Measurements from ENCODE around the gene RAPGEF1. TPM values are rescaled to one million over a fixed set of nuclear protein-coding genes. Genes with fewer than 3 reads are reported as not detected.

Gene RAPGEF1
- total and polyA plus RNA-seq, 9 of the 15 experiments (the other 6 are each of a cell fraction or from before 2014, with no cell fraction given) = 0.06 to 44.1 (median 19.9) TPM

GRCh38 chr9:131650254-131650653 is 89.6 kb downstream of the RAPGEF1 start:
- Histone ChIP-seq H4K20me1 (replicated peaks; ENCODE audit: control insufficient read depth, insufficient read depth, low read length) (no peaks in the 10 kb centered on the region), H3K9ac (ENCODE audit: insufficient read depth in 1 of 2, low read depth in 2 of 2, low read length in 2 of 2) (no peak overlapping the region), H2AFZ (ENCODE audit: low read depth, low read length) (no peak overlapping the region), H3K4me3 (no peak overlapping the region), H3K9me3 (replicated peaks; ENCODE audit: control insufficient read depth, insufficient read depth, low read depth, low read length) (no peaks in the 10 kb centered on the region), H3K9me1 (ENCODE audit: control insufficient read depth, insufficient read depth, low read length) (no peaks in the 10 kb centered on the region), H3K4me2 (ENCODE audit: insufficient read depth, low read length) (no peak overlapping the region), H3K27me3 (ENCODE audit: control insufficient read depth in 2 of 2, insufficient read depth in 2 of 2, low read length in 2 of 2) (no peaks in the 10 kb centered on the region), H3K4me1 (replicated peaks in 1 of 2; ENCODE audit: control insufficient read depth in 2 of 2, insufficient read depth in 2 of 2, low read length in 2 of 2) (no peaks in the 10 kb centered on the region), H3K79me2 (ENCODE audit: control insufficient read depth, insufficient read depth, low read length) (peaks cover 5% of the 10 kb centered on the region; the same call in 1 of the 3 replicates), H3K36me3 (ENCODE audit: control insufficient read depth, insufficient read depth, low read length) (peaks cover 11% of the 10 kb centered on the region; the same call in 2 of the 3 replicates), H3K27ac (ENCODE audit: extremely low read depth, low read depth, low read length) (no peak overlapping the region)
- BruUV-seq (replicated peaks) = no TSS peak
- intact Hi-C loops (cut with micrococcal nuclease) = no loop called here
- in situ Hi-C loops (cut with MboI) = no loop called here
- FAIRE-seq (no peak), DNase-seq (ENCODE audit: extremely low read depth in 1 of 4, low spot score in 3 of 4) (no peak), ATAC-seq (no peak)
- 83% methylated on average over 4 of the region's 4 CpGs for WGBS (ENCODE audit: insufficient coverage, low coverage, missing lambda C conversion rate)
- CTCF ChIA-PET (ENCODE audit: low intra/inter-chr PET ratio) = interaction anchor here (0.6 kb wide), 1 partner anchor 609 kb away, joined by 3 read pairs; no protein-coding TSS in a partner anchor
- POLR2A ChIA-PET = interaction anchor here (0.6 kb wide), 1 partner anchor 15 kb away, joined by 3 read pairs; no protein-coding TSS in a partner anchor
- no peak for TF ChIP-seq PML (IDR thresholded peaks at IDR 0.05; ENCODE audit: low read length)
- no peak for TF ChIP-seq ID3 (CRISPR knock-in tag; IDR thresholded peaks at IDR 0.05)
- no peak for TF ChIP-seq ID3 (tag; IDR thresholded peaks at IDR 0.05)
- TF ChIP-seq, protein P1, sequence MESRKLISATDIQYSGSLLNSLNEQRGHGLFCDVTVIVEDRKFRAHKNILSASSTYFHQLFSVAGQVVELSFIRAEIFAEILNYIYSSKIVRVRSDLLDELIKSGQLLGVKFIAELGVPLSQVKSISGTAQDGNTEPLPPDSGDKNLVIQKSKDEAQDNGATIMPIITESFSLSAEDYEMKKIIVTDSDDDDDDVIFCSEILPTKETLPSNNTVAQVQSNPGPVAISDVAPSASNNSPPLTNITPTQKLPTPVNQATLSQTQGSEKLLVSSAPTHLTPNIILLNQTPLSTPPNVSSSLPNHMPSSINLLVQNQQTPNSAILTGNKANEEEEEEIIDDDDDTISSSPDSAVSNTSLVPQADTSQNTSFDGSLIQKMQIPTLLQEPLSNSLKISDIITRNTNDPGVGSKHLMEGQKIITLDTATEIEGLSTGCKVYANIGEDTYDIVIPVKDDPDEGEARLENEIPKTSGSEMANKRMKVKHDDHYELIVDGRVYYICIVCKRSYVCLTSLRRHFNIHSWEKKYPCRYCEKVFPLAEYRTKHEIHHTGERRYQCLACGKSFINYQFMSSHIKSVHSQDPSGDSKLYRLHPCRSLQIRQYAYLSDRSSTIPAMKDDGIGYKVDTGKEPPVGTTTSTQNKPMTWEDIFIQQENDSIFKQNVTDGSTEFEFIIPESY (CRISPR knock-in tag; IDR thresholded peaks at IDR 0.05) = no peak
- TF ChIP-seq, protein P2, sequence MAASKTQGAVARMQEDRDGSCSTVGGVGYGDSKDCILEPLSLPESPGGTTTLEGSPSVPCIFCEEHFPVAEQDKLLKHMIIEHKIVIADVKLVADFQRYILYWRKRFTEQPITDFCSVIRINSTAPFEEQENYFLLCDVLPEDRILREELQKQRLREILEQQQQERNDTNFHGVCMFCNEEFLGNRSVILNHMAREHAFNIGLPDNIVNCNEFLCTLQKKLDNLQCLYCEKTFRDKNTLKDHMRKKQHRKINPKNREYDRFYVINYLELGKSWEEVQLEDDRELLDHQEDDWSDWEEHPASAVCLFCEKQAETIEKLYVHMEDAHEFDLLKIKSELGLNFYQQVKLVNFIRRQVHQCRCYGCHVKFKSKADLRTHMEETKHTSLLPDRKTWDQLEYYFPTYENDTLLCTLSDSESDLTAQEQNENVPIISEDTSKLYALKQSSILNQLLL (CRISPR knock-in tag; IDR thresholded peaks at IDR 0.05; ENCODE audit: borderline replicate concordance) = no peak
- TF ChIP-seq E2F3 (CRISPR knock-in tag; IDR thresholded peaks at IDR 0.05) = no peak
- no peak for TF ChIP-seq CBX3 (IDR thresholded peaks at IDR 0.05; ENCODE audit: borderline replicate concordance in 1 of 2, low read length in 2 of 2)
- TF ChIP-seq PCBP2 (IDR thresholded peaks at IDR 0.05; ENCODE audit: low read depth, low read length, poor library complexity, severe bottlenecking) = no peak
- TF ChIP-seq ZNF263 (CRISPR knock-in tag; IDR thresholded peaks at IDR 0.05; ENCODE audit: borderline replicate concordance) = no peak
- no peak for TF ChIP-seq ZZZ3 (IDR thresholded peaks at IDR 0.05)
- TF ChIP-seq FUS (optimal IDR thresholded peaks at IDR 0.05; ENCODE audit: low read depth, low read length) = no peak
- no peak for TF ChIP-seq BRD4 (IDR thresholded peaks at IDR 0.05)
- TF ChIP-seq CREB3L1 (IDR thresholded peaks at IDR 0.05; ENCODE audit: borderline replicate concordance, low read depth) = no peak
- TF ChIP-seq CBX2 (IDR thresholded peaks at IDR 0.05; ENCODE audit: insufficient read depth, low read length, poor library complexity, severe bottlenecking) = no peak
- no peak for TF ChIP-seq KDM2B (CRISPR knock-in tag; IDR thresholded peaks at IDR 0.05)
- no peak for TF ChIP-seq ZNF184 (CRISPR knock-in tag; IDR thresholded peaks at IDR 0.05)
